ENCODE data around the gene FAM107B. TPM values are rescaled to one million over a fixed set of nuclear protein-coding genes. Genes with fewer than 3 reads are reported as not detected.
A peak's percentile ranks its signal among the peaks of the same experiment; 100 is the strongest.

Gene FAM107B
- total RNA-seq, 2 experiments from 2014 or later: 105 to 129 TPM

- Mint-ChIP-seq H3K4me1 (ENCODE audit: low read depth) (peaks cover 54% of the 10 kb centered on the region), H3K36me3 (ENCODE audit: low read depth) (peaks cover 25% of the 10 kb centered on the region), H3K27me3 (ENCODE audit: low read depth) (no peaks in the 10 kb centered on the region), H3K4me3 (peak overlapping the region; percentile 87), H3K9me3 (no peaks in the 10 kb centered on the region), H3K27ac (peak overlapping the region; percentile 94)
- CTCF ChIA-PET: interaction anchor here (0.7 to 1.1 kb wide), 2 partner anchors 43 to 232 kb away, joined by 3 to 4 read pairs; partner anchors contain the start of genes CDNF, HSPA14 and MSANTD7
- intact Hi-C loops (cut with micrococcal nuclease): loop anchor here (1.0 to 10.0 kb wide), 16 partner anchors 17 to 563 kb away; partner anchors contain the start of genes CDNF, DCLRE1C, HSPA14 and MSANTD7
- DNase-seq: peak; percentile 67
Measured at GRCh38 chr10:14605231-14605925, 169.3 kb downstream of the FAM107B start.

DNA sequence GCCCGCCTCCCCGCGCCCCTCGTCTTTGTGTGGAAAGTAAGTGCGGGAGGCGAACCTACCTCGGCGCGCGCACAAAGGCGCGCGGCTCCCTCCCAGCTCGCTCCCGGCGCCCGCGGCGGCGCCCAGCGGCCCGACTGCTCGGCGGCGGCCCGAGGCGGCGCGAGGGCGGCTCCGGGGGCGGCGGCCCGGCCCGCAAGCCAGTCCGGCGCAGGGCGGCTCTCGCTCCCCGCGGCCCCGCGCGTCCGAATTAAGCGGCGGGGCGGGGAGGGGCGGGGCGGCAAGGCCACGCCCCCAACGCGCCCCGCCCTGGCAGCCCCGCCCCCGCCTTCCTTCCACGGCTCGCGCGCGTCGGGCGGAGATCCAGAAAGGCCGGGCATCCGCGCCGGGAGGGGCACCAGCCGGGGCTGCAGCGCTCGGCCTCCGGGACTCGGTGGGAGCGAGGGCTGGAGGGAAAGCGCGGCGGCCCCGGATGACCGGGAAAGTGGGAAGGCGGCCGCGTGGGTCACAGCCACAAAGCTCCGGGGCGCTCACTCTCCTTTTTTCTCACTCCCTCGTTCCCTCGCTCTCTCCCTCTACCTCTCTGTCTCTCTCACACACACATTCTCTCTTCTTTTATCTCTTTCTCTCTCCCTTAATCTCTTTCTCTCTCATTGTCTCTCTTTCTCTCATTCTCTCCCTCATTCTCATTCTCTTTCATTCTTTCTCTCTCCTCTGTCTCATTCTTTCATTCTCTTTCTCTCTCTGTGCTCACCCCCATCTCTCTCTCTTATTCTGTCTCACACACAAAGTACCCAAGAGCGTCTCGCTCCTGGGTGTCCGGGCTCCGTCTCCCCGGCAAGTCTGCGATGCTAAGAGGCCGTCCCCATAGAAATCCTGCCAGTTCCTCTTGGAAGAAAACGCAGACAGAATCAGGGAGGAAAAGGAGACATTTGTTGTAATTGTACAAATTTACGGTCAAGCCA lies 170.2 kb downstream of the FAM107B start:
- Mint-ChIP-seq H3K27ac (peak overlapping the region; percentile 94), H3K36me3 (ENCODE audit: low read depth) (peaks cover 34% of the 10 kb centered on the region), H3K9me3 (no peaks in the 10 kb centered on the region), H3K4me1 (ENCODE audit: low read depth) (peaks cover 63% of the 10 kb centered on the region), H3K27me3 (ENCODE audit: low read depth) (no peaks in the 10 kb centered on the region), H3K4me3 (peak overlapping the region; percentile 87)
- intact Hi-C loops (cut with micrococcal nuclease): loop anchor here (1.0 to 10.0 kb wide), 17 partner anchors 16 to 564 kb away; partner anchors contain the start of genes CDNF, DCLRE1C, HSPA14 and MSANTD7
- CTCF ChIA-PET: interaction anchor here (0.5 to 1.1 kb wide), 3 partner anchors 44 to 233 kb away, joined by 3 to 4 read pairs (median 3); partner anchors contain the start of genes CDNF, HSPA14 and MSANTD7
- peak; percentile 66 for DNase-seq

DNA sequence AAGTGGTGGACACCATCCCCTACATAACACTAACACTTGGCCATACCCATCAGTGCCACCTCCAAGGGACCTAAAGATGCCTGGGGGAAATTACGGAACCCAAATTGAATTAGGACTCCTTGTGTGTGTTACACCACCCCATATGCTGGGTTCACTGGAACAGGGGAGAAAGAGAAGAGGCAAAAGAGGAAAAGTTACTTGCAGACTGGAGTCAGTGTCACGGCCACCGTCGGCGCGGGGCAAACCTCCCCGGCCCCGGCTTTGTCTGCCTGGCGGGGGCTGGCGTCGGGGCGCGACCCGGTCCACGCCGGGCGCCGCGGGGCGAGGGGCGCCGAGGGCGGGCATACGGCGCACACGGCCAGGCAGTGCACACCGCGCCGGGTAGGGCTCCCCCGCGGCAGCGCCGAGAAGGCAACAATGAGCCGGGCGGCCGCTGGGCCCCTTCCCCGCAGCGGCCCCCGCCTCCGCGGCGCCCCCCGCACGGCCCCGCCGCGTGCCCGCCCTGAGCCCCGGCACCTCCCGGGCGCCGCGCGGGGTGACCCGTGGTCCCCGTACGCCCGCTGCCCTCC lies 171.1 kb downstream of the FAM107B start:
- Mint-ChIP-seq H3K4me3 (peak overlapping the region; percentile 99), H3K4me1 (ENCODE audit: low read depth) (peaks cover 68% of the 10 kb centered on the region), H3K36me3 (ENCODE audit: low read depth) (peaks cover 37% of the 10 kb centered on the region), H3K27me3 (ENCODE audit: low read depth) (no peaks in the 10 kb centered on the region), H3K9me3 (no peaks in the 10 kb centered on the region), H3K27ac (peak overlapping the region; percentile 96)
- no peak for DNase-seq
- intact Hi-C loops (cut with micrococcal nuclease): loop anchor here (2.0 to 10.0 kb wide), 4 partner anchors 209 to 565 kb away; partner anchors contain the start of genes DCLRE1C and NMT2
- CTCF ChIA-PET: no interaction called here

DNA sequence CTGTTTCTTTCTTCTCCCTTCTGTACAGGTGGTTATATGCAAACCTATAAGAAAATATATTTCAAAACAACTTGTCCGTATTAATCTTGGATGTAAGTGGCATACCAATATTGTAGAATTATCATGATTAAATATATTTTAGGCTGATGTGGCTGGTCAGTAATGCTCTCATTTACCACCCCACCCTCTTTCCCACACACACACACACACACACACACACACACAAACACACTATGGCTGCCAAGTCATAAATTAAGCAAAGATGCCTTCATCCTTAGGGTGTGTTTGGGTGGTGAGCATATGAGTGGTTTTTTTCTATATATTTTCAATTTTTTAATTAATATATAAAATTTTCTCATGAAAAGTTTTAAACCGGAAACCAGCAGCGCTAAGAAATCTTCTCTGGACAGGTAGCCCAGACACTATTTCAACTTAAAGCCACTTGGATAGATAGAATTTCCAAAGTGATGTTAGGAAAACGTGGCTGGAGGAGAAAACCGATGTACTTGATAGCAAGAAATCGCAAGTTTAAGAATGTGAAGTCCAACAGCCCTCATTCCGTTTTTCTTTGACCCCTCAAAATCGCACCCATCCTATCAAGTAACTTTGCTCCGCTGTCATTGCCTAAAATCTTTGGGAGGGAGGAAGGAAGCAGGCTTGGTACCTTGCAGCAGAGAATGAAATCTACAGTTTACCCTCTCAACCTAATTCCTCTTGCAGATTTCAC lies 171.7 kb downstream of the FAM107B start:
- intact Hi-C loops (cut with micrococcal nuclease): loop anchor here (5.0 to 10.0 kb wide), 2 partner anchors 209 to 522 kb away; no protein-coding TSS in a partner anchor
- CTCF ChIA-PET: interaction anchor here (0.9 to 1.0 kb wide), 2 partner anchors 40 to 66 kb away, joined by 3 read pairs; no protein-coding TSS in a partner anchor
- Mint-ChIP-seq H3K36me3 (ENCODE audit: low read depth) (peaks cover 44% of the 10 kb centered on the region), H3K4me3 (peak overlapping the region; percentile 99), H3K9me3 (no peaks in the 10 kb centered on the region), H3K4me1 (ENCODE audit: low read depth) (peaks cover 71% of the 10 kb centered on the region), H3K27me3 (ENCODE audit: low read depth) (no peaks in the 10 kb centered on the region), H3K27ac (peak overlapping the region; percentile 96)
- DNase-seq: no peak

DNA sequence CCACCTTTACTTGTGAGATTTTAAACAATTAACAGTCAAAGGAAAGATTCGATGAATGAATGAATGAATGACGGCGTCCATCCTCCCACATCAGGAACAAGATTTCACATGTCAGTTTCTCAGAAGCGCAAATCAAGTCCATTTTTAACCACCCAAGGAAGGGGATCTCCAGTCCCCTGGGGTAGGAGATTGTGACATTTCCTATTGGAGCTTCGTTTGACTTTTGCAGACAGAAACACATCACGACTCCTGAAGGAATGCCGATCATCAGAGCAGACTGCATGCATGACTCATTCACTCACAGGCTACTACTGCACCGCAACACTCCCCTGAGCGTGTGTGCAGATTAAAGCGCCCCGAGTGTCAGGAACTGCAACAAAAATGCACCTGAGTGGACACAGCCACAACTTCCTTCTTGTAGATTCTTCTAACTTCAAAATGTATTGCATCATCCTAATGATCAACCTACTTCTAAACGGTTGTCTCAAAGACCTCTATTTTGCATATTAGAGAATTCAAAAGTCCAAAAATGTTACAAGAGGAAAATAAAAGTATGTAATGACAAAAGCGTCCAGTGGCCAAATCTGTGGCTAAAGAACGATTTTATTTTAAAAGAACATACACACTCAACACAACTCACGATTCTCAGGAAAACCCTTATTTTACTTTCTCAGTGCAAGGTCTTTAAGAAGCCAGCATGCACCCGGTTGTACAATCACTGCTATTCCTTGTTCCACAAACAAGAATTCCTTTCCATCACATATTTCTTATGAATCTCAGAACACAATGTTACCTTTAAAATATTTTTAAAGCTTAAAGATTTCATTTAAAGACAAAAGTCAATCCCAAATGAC lies 172.6 kb downstream of the FAM107B start:
- intact Hi-C loops (cut with micrococcal nuclease): loop anchor here (5.0 to 10.0 kb wide), 2 partner anchors 210 to 523 kb away; no protein-coding TSS in a partner anchor
- Mint-ChIP-seq H3K36me3 (ENCODE audit: low read depth) (peaks cover 51% of the 10 kb centered on the region), H3K4me1 (ENCODE audit: low read depth) (peaks cover 68% of the 10 kb centered on the region), H3K4me3 (peak overlapping the region; percentile 99), H3K9me3 (no peaks in the 10 kb centered on the region), H3K27me3 (ENCODE audit: low read depth) (no peaks in the 10 kb centered on the region), H3K27ac (peak overlapping the region; percentile 72)
- peak; percentile 81 for DNase-seq
- CTCF ChIA-PET: interaction anchor here (0.9 to 1.0 kb wide), 3 partner anchors 40 to 75 kb away, joined by 3 read pairs; no protein-coding TSS in a partner anchor

DNA sequence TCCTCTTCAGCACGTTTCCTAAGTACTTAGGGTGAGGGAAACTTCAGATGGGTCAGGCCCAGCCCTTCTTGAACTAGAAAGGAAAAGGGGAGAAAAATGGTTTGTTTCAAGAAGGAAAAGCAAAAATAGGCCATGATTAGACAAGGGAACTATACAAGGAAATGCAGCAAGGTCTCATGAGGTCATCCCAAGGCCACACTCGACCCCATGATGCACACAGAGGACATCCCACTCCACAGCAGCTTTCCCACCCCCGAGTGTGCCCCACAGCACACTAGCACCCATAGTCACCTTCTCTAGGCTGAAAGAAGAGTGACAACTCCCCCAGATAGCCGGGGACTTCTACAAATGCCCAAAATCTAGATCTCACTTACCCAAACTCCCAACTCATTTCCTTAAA lies 173.4 kb downstream of the FAM107B start:
- H3K9me3 Mint-ChIP-seq: no peaks in the 10 kb centered on the region
- peak overlapping the region; percentile 72 for H3K27ac Mint-ChIP-seq
- no peaks in the 10 kb centered on the region for H3K27me3 Mint-ChIP-seq (ENCODE audit: low read depth)
- peak overlapping the region; percentile 99 for H3K4me3 Mint-ChIP-seq
- intact Hi-C loops (cut with micrococcal nuclease): loop anchor here (5.0 to 10.0 kb wide), 2 partner anchors 211 to 523 kb away; no protein-coding TSS in a partner anchor
- CTCF ChIA-PET: interaction anchor here (1.0 to 1.2 kb wide), 3 partner anchors 10 to 237 kb away, joined by 3 to 4 read pairs (median 3); partner anchors contain the start of genes CDNF, HSPA14 and MSANTD7
- no peak for DNase-seq
- peaks cover 68% of the 10 kb centered on the region for H3K4me1 Mint-ChIP-seq (ENCODE audit: low read depth)
- peaks cover 59% of the 10 kb centered on the region for H3K36me3 Mint-ChIP-seq (ENCODE audit: low read depth)

GRCh38 chr10:14600065-14600464 lies 174.6 kb downstream of the FAM107B start:
- no peaks in the 10 kb centered on the region for H3K9me3 Mint-ChIP-seq
- no peak for DNase-seq
- CTCF ChIA-PET: interaction anchor here (0.6 to 1.5 kb wide), 6 partner anchors 9 to 351 kb away, joined by 3 to 6 read pairs (median 4); partner anchors contain the start of genes CDNF, HSPA14 and MSANTD7
- peaks cover 69% of the 10 kb centered on the region for H3K36me3 Mint-ChIP-seq (ENCODE audit: low read depth)
- H3K27me3 Mint-ChIP-seq (ENCODE audit: low read depth): no peaks in the 10 kb centered on the region
- peak overlapping the region; percentile 28 for H3K27ac Mint-ChIP-seq
- intact Hi-C loops (cut with micrococcal nuclease): loop anchor here (5.0 to 10.0 kb wide), 2 partner anchors 212 to 525 kb away; no protein-coding TSS in a partner anchor
- no peak overlapping the region for H3K4me3 Mint-ChIP-seq
- H3K4me1 Mint-ChIP-seq (ENCODE audit: low read depth): peaks cover 67% of the 10 kb centered on the region

- Mint-ChIP-seq H3K36me3 (ENCODE audit: low read depth) (peaks cover 74% of the 10 kb centered on the region), H3K4me1 (ENCODE audit: low read depth) (peaks cover 66% of the 10 kb centered on the region), H3K27ac (no peak overlapping the region), H3K4me3 (no peak overlapping the region), H3K27me3 (ENCODE audit: low read depth) (no peaks in the 10 kb centered on the region), H3K9me3 (no peaks in the 10 kb centered on the region)
- DNase-seq: no peak
- intact Hi-C loops (cut with micrococcal nuclease): no loop called here
- CTCF ChIA-PET: interaction anchor here (0.7 kb wide), 2 partner anchors 62 to 66 kb away, joined by 4 to 6 read pairs; no protein-coding TSS in a partner anchor
Measured at GRCh38 chr10:14598809-14599764, 175.6 kb downstream of the FAM107B start.

DNA sequence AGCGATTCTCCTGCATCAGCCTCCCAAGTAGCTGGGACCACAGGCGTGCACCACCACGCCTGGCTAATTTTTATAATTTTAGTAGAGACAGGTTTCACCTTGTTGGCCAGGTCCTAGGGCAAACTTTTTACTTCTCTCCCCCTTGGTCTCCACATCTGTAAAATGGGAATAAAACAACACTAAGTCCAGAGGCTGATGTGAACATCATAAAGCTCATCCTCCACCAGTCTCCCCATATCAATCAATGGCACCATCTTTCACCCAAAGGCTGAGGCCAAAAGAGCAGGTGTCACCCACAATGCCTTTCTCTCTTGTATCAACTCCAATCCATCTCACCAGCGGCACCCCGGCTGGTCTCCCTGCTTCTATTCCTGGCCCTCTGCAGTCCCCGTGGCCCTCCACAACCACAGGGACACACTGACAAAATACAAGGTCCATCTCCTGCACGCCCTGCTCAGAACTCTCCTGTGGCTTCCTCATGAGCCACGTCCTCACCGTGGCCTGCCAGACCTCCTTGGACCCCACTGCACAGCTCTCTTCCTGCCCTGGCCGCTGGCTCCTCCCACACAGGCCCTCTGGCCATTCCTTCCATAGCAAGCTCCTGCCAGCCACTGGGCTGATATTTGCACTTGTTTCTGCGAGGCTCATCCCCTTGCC lies 179.0 kb downstream of the FAM107B start:
- H3K4me1 Mint-ChIP-seq (ENCODE audit: low read depth): peaks cover 67% of the 10 kb centered on the region
- CTCF ChIA-PET: interaction anchor here (0.7 kb wide), 1 partner anchor 227 kb away, joined by 3 read pairs; no protein-coding TSS in a partner anchor
- H3K27me3 Mint-ChIP-seq (ENCODE audit: low read depth): no peaks in the 10 kb centered on the region
- H3K36me3 Mint-ChIP-seq (ENCODE audit: low read depth): peaks cover 62% of the 10 kb centered on the region
- H3K4me3 Mint-ChIP-seq: no peak overlapping the region
- H3K27ac Mint-ChIP-seq: peak overlapping the region; percentile 39
- H3K9me3 Mint-ChIP-seq: no peaks in the 10 kb centered on the region
- intact Hi-C loops (cut with micrococcal nuclease): no loop called here
- DNase-seq: no peak
